Mesothelial cell of epicardium (in vitro differentiated cells): ENCODE results near the gene UCHL1. TPM values are rescaled to one million over a fixed set of nuclear protein-coding genes. Genes with fewer than 3 reads are reported as not detected.

Source experiments
- DNase-seq, 2 experiments: peaks; one replicate each; pipeline ENCODE4 v3.0.0; 2021; ENCODE audit warnings: low spot score in 2 of 2; ENCODE audit not compliant: unreplicated experiment in 2 of 2
- H3K27ac Mint-ChIP-seq: 2 replicates; pipeline ENCODE4 v1.8.0; 2021; ENCODE audit warnings: mixed read lengths
- H3K27me3 Mint-ChIP-seq: 2 replicates; pipeline ENCODE4 v1.8.0; 2021; ENCODE audit warnings: low read depth, mixed read lengths
- H3K36me3 Mint-ChIP-seq: 2 replicates; pipeline ENCODE4 v1.8.0; 2021; ENCODE audit warnings: mixed read lengths
- H3K4me1 Mint-ChIP-seq: 2 replicates; pipeline ENCODE4 v1.8.0; 2021; ENCODE audit warnings: mixed read lengths
- H3K4me3 Mint-ChIP-seq: 2 replicates; pipeline ENCODE4 v1.8.0; 2021; ENCODE audit warnings: mild to moderate bottlenecking, moderate library complexity, mixed read lengths
- H3K9me3 Mint-ChIP-seq: 2 replicates; pipeline ENCODE4 v1.8.0; 2021; ENCODE audit warnings: mixed read lengths
- total RNA-seq: library from RNA; stranded (reverse); gene quantifications from 3 replicates; pipeline ENCODE4 v1.2.1, GENCODE V29; 2021
- TF ChIP-seq, protein P1 (sequence below): fragments of 200-600 bp; sonication (generic); IDR thresholded peaks from one replicate; pipeline ENCODE4 v1.5.0; 2021; ENCODE audit warnings: antibody characterized with exemption; ENCODE audit not compliant: unreplicated experiment

The UCHL1 gene
- total RNA-seq, 1 donor from 2014 or later, result 163 TPM

- DNase-seq, result no peak
- Mint-ChIP-seq H3K27me3 (no peaks in the 10 kb centered on the region), H3K9me3 (no peaks in the 10 kb centered on the region), H3K4me3 (no peak overlapping the region), H3K36me3 (no peaks in the 10 kb centered on the region), H3K27ac (no peak overlapping the region), H3K4me1 (peaks cover 17% of the 10 kb centered on the region)
- TF ChIP-seq, protein P1, sequence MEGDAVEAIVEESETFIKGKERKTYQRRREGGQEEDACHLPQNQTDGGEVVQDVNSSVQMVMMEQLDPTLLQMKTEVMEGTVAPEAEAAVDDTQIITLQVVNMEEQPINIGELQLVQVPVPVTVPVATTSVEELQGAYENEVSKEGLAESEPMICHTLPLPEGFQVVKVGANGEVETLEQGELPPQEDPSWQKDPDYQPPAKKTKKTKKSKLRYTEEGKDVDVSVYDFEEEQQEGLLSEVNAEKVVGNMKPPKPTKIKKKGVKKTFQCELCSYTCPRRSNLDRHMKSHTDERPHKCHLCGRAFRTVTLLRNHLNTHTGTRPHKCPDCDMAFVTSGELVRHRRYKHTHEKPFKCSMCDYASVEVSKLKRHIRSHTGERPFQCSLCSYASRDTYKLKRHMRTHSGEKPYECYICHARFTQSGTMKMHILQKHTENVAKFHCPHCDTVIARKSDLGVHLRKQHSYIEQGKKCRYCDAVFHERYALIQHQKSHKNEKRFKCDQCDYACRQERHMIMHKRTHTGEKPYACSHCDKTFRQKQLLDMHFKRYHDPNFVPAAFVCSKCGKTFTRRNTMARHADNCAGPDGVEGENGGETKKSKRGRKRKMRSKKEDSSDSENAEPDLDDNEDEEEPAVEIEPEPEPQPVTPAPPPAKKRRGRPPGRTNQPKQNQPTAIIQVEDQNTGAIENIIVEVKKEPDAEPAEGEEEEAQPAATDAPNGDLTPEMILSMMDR, result no peak
Measured at GRCh38 chr4:41221850-41222645, 34.7 kb upstream of the UCHL1 start.

- no peaks in the 10 kb centered on the region for H3K27me3 Mint-ChIP-seq
- TF ChIP-seq, protein P1, result no peak
- no peak overlapping the region for H3K4me3 Mint-ChIP-seq
- no peak overlapping the region for H3K27ac Mint-ChIP-seq
- no peak for DNase-seq
- H3K36me3 Mint-ChIP-seq, result no peaks in the 10 kb centered on the region
- peaks cover 2% of the 10 kb centered on the region for H3K4me1 Mint-ChIP-seq
- no peaks in the 10 kb centered on the region for H3K9me3 Mint-ChIP-seq
Measured at GRCh38 chr4:41227902-41228301, 28.8 kb upstream of the UCHL1 start.

- no peak for DNase-seq
- H3K9me3 Mint-ChIP-seq, result peaks cover under 1% of the 10 kb centered on the region
- H3K27me3 Mint-ChIP-seq, result no peaks in the 10 kb centered on the region
- H3K36me3 Mint-ChIP-seq, result no peaks in the 10 kb centered on the region
- H3K4me3 Mint-ChIP-seq, result no peak overlapping the region
- H3K4me1 Mint-ChIP-seq, result no peaks in the 10 kb centered on the region
- H3K27ac Mint-ChIP-seq, result no peak overlapping the region
- TF ChIP-seq, protein P1, result no peak
Measured at GRCh38 chr4:41232406-41232805, 24.3 kb upstream of the UCHL1 start.

DNA sequence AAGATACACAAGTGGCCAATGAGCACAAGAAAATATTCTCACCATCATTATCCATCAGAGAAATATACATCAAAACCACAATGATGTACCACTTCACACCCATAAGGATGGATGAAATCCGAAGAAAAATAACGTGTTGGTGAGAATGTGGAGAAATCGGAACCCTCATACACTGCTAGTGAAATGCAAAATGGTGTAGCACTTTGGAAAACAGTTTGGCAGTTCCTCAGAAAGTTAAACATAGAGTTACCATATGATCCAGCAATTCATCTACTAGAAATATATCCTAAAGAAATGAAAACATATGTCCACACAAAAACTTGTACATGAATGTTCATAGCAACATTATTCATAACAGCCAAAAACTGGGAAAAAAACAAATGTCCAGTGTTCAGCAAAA, 23.9 kb upstream of the UCHL1 start:
- DNase-seq, result no peak
- H3K4me3 Mint-ChIP-seq, result no peak overlapping the region
- peaks cover 3% of the 10 kb centered on the region for H3K9me3 Mint-ChIP-seq
- H3K36me3 Mint-ChIP-seq, result no peaks in the 10 kb centered on the region
- no peaks in the 10 kb centered on the region for H3K4me1 Mint-ChIP-seq
- TF ChIP-seq, protein P1, result no peak
- H3K27me3 Mint-ChIP-seq, result no peaks in the 10 kb centered on the region
- H3K27ac Mint-ChIP-seq, result no peak overlapping the region

DNA sequence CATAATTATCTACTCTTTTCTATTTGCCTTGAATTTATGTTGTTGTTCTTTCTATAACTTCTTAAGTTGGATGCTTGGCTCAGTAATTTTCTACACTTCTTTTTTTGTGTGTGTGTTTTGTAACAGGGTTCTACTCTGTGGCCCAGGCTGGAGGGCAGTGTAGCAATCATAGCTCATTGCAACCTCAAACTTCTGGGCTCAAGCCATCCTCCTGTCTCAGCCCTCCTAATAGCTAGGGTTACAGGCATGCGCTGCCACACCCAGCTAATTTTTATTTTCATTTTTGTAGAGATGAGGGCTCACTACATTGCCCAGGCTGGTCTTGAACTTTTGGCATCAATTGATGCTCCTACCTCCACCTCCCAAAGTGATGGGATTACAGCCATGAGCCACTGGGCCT, 20.7 kb upstream of the UCHL1 start:
- Mint-ChIP-seq H3K27me3 (no peaks in the 10 kb centered on the region), H3K4me3 (no peak overlapping the region), H3K27ac (no peak overlapping the region), H3K9me3 (peaks cover 8% of the 10 kb centered on the region), H3K36me3 (no peaks in the 10 kb centered on the region), H3K4me1 (no peaks in the 10 kb centered on the region)
- no peak for DNase-seq
- TF ChIP-seq, protein P1, result no peak
